Measurements from ENCODE around the gene ZRANB1.

Gene ZRANB1

DNA sequence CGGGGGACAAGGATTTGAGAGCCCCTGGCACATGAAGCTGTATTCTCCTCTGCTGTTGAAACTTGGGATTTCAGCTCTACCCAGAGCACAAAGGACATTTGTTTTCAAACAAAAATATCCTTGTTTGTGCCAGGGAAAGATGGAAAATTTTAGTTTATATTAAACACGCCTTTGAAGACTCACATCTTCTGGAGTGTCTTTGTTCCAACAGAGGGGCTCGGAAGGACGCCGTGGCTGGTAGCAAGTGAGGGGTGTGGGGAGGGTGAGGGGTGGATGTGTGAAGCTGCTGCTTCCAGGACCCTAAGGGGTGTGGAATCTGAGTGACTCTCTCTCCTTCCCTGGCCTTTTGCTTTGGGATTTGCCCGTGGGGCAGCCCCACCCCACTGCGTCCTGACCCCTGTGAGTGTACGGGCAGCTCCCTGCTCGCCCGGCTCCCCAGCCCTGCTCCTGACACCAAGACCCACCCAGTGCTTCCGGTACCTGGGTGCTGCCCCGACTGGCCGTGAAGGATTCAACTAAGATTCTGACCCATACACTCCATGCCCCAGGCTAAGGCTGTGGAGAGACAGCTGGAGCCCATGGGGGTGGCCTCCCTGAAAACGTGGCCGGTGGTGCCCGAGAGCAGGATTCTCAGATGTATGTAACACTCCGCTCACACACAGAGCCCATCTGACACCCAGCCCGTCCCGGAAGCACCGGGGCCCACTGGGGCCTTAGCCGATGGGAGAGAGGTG is 59.6 kb downstream of the ZRANB1 start:
- no peak overlapping the region for H3K4me3 ChIP-seq

DNA sequence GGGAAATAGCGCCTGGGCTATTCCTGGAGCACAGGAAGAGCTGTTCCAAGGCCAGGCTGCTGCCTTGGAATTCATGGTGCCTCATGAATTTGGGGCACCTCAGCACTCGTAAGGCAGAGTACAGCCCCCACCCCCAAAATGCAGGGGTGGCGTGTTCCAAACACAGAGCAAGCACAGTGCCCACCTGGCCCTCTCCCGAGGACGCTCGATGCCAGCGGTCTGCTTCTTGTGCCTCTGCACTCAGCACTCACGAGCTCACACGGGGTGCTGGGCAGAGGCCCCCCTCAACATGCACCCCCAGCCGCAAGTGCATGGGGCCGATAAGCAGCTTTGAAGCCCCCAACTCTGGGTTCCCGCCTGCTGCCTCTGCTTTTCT is 60.1 kb downstream of the ZRANB1 start:
- Histone ChIP-seq H3K4me3 (no peak overlapping the region), H3K27ac (peak overlapping the region in 10 of 21 experiments; percentile 27 to 77 (median 60))

More for the DNA sequence above, 59.6 kb downstream of the ZRANB1 start:
- peak overlapping the region in 11 of 21 experiments; percentile 5 to 80 (median 57) for H3K27ac ChIP-seq

DNA sequence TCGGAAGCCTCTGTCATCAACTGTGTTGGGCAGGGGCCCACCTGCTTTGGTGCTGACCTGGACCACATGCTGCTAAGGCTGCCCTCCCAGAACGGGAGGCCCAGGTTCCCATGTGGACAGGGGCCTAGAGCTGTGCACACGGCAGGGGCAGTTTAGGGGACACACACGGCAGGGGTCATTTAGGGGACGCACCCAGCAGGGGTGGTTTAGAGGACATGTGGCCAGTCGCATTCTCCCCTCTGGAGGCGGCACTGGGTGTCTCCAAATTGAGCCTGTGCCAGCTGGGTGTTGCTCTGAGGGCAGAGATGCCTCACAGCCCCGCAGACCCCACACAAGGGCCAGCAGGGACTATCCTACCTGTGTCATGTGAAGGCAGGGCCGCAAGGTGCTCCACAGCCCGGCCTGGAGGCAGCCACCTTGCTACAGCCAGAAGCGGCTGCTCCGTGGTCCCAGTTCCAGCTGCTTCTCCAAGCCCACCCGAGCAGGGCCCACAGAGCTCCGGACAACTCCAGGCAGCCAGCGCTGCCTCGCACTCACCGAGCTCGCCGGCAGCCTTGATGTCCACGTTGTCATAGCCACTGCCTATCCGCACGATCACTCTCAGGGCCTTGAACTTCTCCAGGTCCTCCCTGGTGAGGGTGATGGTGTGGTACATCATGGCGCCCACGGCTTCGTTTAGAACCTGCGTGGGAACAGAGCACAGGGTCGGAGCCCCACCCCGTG is 60.7 kb downstream of the ZRANB1 start:
- Histone ChIP-seq H3K27ac (peak overlapping the region in 4 of 21 experiments; percentile 53 to 77 (median 70)), H3K4me3 (no peak overlapping the region)

DNA sequence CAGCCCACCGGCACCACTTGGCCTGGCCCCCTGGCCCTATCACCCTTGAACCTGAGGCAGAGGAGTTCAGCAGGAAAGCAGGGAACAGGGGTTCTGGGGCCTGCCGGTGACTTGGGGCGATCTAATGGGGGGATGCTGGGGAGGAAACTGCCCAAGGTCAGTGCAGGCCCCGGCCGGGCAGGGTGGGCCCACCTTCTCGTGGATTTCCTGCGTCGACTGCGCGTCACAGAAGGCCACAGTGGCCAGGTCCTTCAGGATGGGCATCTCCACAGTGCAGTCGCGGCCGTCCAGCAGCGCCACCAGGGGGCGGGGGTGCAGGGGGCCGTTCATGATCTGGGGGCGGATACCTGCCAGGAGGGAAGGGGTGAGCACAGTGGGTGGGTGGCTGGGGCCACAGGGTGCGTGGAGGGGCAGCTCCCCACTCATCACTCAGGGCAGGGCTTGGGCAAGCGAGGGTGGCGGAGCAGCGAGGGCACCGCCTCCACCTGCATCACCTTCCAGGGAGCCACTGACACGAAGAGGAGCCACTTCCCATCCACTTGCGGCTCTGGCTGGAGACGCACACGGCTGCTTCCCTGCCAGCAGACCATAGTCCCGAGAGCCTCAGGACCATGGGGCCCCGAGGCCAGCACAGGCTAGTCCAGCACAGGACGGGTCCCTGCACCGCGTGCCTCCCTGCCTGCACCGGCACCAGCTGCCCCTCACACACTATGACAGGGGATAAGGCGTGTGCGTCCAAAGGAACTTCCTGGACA is 61.4 kb downstream of the ZRANB1 start:
- Histone ChIP-seq H3K27ac (peak overlapping the region in 1 of 21 experiments; percentile 16), H3K4me3 (no peak overlapping the region)

DNA sequence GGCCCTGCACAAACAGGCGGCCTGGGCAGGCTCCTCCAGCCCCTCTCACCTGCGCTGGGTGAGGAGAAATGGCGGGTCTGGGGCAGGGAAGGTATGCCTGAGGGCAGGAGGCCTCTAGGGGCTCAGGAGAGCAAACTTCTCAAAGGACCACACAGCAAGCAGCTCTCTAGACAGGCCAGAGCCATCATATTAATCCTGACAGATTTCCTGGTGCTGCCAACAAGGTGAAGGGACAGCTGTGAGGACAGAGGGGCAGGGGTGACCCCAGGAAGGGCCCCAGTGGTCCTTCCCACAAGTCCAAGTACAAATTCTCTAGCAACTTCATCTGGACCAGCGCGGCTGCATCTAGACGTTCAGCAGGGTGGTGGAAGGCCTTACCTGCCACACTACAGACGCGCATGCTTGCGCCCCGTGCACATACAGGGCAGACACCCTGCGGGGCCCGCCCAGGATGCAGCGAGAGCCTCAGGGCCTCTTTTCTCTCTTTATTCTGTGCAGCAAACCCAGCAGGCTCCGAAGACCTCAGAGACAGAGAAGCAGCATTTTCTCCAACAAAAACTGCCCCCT is 62.1 kb downstream of the ZRANB1 start:
- Histone ChIP-seq H3K4me3 (no peak overlapping the region), H3K27ac (peak overlapping the region in 1 of 21 experiments; percentile 16)

DNA sequence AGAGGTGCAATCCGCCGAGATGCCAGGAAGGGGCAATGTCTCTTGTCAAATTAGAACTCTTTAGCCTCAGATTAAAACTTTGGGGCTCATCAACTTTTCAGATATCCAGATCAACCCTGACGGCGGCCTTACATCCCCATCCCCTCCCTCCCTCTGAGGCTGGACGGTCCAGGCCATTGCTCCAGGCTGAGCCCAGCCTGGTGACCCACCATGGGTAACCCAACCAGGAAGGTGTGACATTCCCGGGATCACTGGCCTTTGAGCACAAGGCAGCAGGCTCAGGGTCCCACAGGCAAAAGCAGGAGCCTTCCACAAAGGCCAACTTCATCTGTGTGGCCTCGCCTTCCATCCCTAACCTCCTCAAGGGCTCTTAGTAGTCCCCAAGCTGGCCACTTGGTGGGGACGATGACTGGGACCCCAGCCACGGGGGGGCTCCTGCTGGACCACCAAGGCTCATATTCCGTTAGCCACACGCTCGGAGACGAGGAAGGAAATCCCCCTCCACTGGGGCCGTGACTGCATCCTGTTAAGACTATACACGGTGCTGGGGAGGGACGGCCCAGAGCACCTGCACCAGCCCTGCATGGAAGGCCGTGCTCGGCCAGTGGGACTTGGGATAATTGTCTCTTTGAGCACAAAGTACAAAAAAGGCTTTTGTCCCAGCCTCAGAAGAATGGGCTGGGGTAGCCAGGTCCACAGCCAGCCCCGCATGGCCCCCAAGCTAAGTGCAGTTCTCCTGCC is 62.8 kb downstream of the ZRANB1 start:
- no peak overlapping the region for H3K27ac ChIP-seq
- no peak overlapping the region for H3K4me3 ChIP-seq

DNA sequence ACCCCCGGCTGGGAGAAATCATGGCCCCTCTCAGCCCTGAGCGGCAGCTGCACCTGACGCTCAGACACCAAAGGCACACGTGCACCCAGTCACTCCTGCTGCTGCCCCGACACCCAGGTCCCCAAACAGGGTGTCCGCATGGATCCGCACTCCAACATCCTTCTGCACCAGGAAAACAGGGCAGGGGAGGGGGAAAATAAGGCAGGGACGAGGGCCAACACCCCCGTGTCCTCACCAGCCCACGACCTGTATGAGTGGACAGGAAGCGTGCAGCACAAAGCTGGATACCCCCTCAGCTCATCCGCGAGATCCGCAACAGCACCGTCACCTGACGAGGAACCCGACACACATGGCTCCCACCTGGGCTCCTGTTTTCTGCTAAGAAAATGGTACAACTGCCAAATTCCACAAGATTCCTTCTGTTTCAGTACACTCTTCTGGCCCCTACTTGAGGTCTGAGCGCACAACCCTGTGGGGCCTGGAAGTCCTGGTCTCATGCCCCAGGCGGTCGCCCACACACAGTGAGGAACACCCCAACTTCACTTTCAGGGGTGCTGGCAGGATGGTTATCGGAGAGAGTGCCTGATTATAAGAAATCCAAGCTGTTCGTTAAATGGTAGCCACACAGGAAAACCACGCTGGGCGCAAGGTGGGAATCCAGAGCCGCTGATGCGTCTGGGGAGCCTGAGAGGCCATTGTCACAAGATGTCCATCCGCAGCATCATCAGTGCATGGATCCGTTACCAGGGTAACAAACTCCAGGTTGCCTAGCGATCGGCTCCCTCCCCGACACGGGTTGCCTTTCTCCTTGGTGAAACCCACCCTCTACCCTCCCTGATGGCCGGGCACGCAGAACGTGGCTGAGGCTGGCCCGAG is 63.6 kb downstream of the ZRANB1 start:
- Histone ChIP-seq H3K4me3 (no peak overlapping the region), H3K27ac (no peak overlapping the region)

DNA sequence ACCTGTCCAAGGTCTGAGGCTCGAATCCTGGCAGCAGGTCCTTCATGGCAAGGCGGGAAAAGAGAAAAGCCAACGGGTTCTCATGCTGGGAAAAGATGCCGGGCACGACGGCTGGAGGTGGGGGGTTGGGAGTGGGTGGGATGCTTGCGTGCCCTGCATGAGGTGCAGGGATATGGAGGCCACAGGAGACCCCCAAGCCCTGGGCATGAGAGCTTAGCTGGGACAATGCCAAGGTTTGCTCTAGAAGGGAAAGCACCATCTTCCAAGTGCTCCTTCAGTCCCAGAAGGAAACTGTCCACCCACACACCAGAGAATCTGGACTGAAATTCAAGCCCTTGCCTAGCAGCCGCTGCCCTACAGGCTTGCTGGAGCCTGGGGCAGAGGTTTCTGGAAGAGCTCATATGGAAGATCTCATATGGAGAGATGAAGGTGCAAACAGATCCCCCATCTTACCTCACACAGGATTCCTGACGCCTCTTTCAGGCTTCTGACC is 64.3 kb downstream of the ZRANB1 start:
- peak overlapping the region in 3 of 21 experiments; percentile 47 to 77 (median 48) for H3K27ac ChIP-seq

DNA sequence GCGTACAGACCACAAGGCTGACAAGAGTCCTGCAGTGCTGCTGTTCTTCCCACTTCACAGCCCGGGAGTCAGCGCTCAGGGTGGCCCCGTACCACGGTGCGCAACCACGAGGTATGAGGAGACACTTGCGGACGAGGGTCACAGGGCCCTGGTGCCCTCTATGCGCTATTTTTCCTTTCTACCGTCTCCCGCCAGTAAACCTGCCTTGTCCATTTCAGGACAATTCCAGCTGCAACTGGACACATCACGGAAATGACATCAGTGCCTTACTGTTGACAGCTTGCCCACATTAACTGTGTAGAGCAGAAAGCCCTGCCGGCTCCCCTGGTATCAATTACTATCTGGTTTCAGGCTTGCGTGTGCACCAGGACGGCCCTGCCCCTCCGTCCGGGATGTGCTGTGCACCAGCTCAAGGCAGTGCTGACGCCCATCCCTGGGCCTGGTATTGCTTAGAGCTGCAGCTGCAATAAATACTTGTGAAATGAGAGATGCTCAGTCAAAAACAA is 65.1 kb downstream of the ZRANB1 start:
- Histone ChIP-seq H3K27ac (peak overlapping the region in 4 of 21 experiments; percentile 25 to 77 (median 48)), H3K4me3 (no peak overlapping the region)

More for the DNA sequence above, 64.3 kb downstream of the ZRANB1 start:
- H3K4me3 ChIP-seq, result no peak overlapping the region

DNA sequence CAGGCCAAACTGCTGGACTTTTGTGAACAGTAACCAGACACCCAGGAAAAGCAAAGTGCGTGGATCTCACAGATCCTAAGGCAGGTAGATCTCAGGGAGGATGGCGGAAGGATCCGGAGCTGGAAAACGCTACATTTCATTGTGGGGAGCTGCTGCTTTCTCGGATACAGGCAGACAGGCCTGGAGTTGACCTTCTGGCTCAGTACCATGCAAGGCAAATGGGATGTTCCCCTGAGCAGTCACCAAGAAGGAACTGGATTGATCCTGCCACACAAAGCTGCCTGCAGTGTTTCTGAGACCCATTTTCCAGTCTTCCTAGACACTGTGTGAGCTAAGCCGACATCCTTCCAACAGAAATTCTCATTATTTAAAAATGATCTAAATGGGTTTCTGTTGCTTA is 65.5 kb downstream of the ZRANB1 start:
- H3K27ac ChIP-seq, result peak overlapping the region in 9 of 21 experiments; percentile 22 to 77 (median 41)
- no peak overlapping the region for H3K4me3 ChIP-seq

DNA sequence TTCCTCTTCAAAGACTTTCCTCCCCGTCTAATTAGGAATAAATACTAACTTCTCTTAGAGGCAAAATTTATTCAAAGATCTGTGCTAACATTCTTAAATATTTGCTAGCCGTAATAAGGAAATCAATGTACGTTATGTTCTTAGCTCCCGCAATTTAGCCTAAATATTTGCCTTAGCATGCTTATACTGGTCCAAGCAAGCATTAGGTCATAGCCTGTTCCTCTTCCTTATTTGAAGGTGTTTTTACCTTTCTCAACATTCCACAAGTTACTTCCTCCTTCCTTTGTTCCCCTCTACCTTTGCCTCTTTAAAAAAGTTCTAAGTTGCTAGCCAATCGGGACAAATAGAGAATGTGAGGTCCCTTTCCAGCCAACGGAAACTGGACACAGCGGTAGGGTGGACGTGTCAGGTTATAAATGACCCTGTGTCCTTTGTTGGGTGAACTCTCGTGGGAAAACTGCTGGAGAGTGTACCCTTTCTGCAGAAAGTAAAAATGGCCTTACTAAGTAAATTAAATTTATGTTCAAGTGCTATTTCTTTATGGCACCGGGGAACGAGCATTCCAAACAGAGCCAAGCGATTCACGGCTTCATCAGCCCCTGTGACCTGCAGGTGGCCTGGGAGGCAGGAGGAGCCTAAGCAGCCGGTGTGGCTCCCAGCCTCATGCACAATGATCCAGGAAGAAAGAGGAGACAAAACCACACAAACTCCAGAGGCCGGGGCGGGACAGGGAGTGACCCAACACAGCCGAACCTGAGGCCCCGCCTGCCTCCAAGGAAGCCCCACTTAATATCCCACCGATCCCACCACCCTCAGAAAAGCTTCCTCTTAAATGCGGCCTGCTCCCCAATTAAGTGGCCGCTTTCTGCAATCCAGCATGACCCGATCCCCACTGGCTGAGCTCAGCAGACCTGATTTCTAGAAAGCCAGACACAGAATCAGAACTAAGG is 67.0 kb downstream of the ZRANB1 start:
- H3K27ac ChIP-seq, result peak overlapping the region in 7 of 21 experiments; percentile 2 to 77 (median 54)

DNA sequence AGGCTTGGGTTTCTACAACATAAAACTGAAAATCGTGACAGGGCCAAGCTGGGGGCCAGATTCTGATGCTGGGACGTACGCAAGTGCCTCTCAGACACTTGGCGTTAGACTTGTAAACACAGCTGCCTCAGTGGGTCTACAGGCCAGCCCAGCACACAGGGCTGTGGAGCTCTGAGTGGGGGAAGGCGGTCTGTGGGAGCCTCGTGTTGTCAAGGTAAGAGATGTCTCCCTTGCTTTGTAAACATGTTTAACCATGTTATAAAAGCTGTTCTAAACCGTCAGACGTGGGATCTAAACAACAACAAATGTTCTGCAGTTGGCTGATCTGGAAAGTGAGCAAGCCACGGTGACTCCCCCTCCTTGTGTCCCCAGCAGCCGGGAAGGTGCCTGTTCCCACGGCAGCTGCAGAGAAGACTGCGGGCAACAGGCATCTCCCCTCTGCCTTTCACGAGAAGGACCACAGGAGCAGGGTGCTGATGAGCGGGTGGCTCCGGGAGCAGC is 67.8 kb downstream of the ZRANB1 start:
- Histone ChIP-seq H3K4me3 (no peak overlapping the region), H3K27ac (peak overlapping the region in 2 of 21 experiments; percentile 1 to 22)

More for the DNA sequence above, 67.0 kb downstream of the ZRANB1 start:
- no peak overlapping the region for H3K4me3 ChIP-seq

DNA sequence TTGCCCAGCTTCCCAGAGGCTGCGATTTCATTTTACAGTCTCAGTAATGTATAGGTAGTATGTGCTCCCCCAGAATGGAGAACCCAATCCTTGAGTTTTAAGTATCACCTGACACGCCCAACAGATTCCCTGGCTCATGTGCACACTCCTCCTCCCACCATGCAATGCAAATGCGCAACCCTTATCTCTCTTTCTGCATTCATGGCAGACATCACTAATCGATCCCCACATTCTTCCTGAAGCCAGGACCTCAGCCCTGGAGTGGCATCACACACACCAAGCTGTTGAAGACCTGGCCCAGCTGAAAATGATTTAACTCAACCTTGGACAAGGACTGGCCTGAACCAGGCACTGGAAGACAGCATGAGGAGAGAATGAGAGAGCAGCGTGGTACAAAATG is 68.4 kb downstream of the ZRANB1 start:
- Histone ChIP-seq H3K27ac (no peak overlapping the region), H3K4me3 (no peak overlapping the region)

DNA sequence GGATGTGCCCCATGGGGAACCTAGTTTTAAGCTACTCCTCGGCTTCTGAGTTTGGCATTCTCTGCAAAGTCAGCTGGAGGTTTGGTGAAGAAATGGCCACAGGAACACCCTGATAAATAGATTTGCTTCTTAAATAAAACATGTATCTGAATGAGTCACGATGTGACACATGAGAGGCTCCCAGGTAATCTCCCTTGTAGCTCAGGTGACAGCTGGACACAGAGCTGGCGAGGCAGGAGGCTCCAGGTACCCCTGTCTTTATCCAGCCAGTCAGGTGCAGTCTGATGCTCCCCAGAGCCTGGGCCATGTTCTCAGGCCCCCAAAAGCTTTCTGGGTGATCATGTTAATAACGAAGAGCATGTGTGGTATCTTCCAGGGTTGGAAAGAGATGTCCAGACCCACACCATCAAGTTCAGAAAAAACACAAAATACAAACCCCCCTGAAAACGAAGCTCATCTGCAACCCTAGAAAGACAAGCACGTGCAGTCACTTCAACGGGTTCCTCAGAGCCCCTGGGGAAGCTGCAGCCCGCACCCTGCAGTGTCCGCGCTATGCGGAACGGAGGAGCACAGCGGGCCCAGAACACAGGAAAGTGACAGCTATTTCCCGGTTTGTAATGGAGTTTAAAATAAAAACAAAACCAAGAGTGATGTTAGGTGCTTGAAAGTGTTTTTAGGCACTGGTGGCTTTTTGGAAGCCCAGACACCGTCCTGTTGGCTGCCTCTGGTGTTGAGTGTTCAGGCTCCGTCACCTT is 69.4 kb downstream of the ZRANB1 start:
- peak overlapping the region in 1 of 21 experiments; percentile 21 for H3K27ac ChIP-seq
- no peak overlapping the region for H3K4me3 ChIP-seq

DNA sequence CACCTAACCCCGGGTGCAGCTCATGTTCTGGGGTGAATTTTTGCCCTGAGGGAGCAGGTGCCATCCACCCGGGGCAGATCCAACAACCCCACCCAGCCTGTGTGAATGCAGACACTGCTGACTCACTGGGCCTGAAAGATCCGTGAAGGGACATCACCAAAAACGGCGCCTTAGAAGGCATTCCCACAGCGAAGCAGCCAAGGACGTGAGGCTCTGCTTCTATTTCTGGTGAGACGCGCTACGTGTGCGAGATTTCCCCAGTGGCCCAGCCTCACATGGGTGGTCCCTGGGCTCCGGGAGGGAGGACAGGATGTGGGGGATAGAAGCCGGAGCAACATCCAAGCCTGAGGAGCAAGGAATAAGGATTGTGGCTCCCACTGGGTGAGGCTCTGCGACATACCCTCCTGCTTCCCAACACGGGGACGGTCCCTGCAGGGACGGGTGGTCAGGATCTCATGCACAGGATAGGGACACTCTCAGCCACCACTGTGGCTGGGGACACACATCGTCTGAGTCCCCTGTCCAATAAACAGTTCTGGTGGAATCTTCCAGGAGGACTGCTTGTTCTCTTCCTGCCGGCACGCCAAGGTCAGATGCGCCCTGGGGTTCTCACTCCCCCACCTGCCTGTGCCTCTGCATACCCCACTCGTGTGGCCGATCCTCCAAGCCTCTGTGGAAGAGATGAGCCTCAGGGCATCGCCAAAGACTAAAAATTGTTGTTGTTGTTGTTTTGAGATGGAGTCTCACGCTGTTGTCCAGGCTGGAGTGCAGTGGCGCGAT is 70.2 kb downstream of the ZRANB1 start:
- Histone ChIP-seq H3K27ac (peak overlapping the region in 3 of 21 experiments; percentile 2 to 21 (median 14)), H3K4me3 (no peak overlapping the region)
